ENCODE results near the gene MEIS3.

MEIS3 gene

GRCh38 chr19:47356900-47357299, 62.4 kb downstream of the MEIS3 start:
- Histone ChIP-seq H3K9ac (ENCODE audit: low read length) (no peak overlapping the region), H3K4me3 (ENCODE audit: low read depth, low read length, poor library complexity, severe bottlenecking) (no peak overlapping the region), H2AFZ (ENCODE audit: low read length) (no peak overlapping the region), H3K9me3 (ENCODE audit: low read length) (no peaks in the 10 kb centered on the region), H3K4me1 (ENCODE audit: insufficient read depth, low read length, severe bottlenecking) (no peaks in the 10 kb centered on the region), H3K36me3 (ENCODE audit: insufficient read depth, low read length) (peaks cover 95% of the 10 kb centered on the region), H3K79me2 (ENCODE audit: insufficient read depth, low read length) (no peaks in the 10 kb centered on the region), H4K20me1 (ENCODE audit: insufficient read depth, low read length) (no peaks in the 10 kb centered on the region), H3K27ac (ENCODE audit: low read depth, low read length, poor library complexity, severe bottlenecking) (no peak overlapping the region), H3K4me2 (ENCODE audit: low read length) (no peak overlapping the region), H3K27me3 (ENCODE audit: insufficient read depth, low read length) (no peaks in the 10 kb centered on the region), H3K9me2 (ENCODE audit: low read depth, low read length) (no peaks in the 10 kb centered on the region), H3F3A (ENCODE audit: insufficient read depth, low read length) (no peaks in the 10 kb centered on the region)
- TF ChIP-seq CTCF (IDR thresholded peaks at IDR 0.05; ENCODE audit: low read length) (no peak), EZH2 (IDR thresholded peaks at IDR 0.05; ENCODE audit: borderline replicate concordance, low read length) (no peak)

GRCh38 chr19:47353307-47353712, 66.0 kb downstream of the MEIS3 start:
- no peak overlapping the region for H3K9ac ChIP-seq (ENCODE audit: low read length)

More at GRCh38 chr19:47353307-47353712, 66.0 kb downstream of the MEIS3 start:
- Histone ChIP-seq H3K4me2 (ENCODE audit: low read length) (no peak overlapping the region), H3K27me3 (ENCODE audit: insufficient read depth, low read length) (no peaks in the 10 kb centered on the region), H4K20me1 (ENCODE audit: insufficient read depth, low read length) (no peaks in the 10 kb centered on the region), H3F3A (ENCODE audit: insufficient read depth, low read length) (no peaks in the 10 kb centered on the region), H3K9me2 (ENCODE audit: low read depth, low read length) (no peaks in the 10 kb centered on the region), H3K27ac (ENCODE audit: low read depth, low read length, poor library complexity, severe bottlenecking) (no peak overlapping the region), H3K9me3 (ENCODE audit: low read length) (no peaks in the 10 kb centered on the region), H3K36me3 (ENCODE audit: insufficient read depth, low read length) (peaks cover 68% of the 10 kb centered on the region), H2AFZ (ENCODE audit: low read length) (no peak overlapping the region), H3K4me3 (ENCODE audit: low read depth, low read length, poor library complexity, severe bottlenecking) (no peak overlapping the region), H3K4me1 (ENCODE audit: insufficient read depth, low read length, severe bottlenecking) (peaks cover 27% of the 10 kb centered on the region), H3K79me2 (ENCODE audit: insufficient read depth, low read length) (peaks cover 10% of the 10 kb centered on the region)
- TF ChIP-seq CTCF (IDR thresholded peaks at IDR 0.05; ENCODE audit: low read length) (no peak), EZH2 (IDR thresholded peaks at IDR 0.05; ENCODE audit: borderline replicate concordance, low read length) (no peak)

Measured in OCI-LY1 (cell line).